HS-5 (cell line): Measurements from ENCODE around the gene UTS2.
A peak's percentile ranks its signal among the peaks of the same experiment; 100 is the strongest.

ENCODE experiments used
- DNase-seq: peaks from one replicate; pipeline ENCODE4 v3.0.0-alpha.2; 2012; ENCODE audit warnings: low read depth

Gene UTS2

DNA sequence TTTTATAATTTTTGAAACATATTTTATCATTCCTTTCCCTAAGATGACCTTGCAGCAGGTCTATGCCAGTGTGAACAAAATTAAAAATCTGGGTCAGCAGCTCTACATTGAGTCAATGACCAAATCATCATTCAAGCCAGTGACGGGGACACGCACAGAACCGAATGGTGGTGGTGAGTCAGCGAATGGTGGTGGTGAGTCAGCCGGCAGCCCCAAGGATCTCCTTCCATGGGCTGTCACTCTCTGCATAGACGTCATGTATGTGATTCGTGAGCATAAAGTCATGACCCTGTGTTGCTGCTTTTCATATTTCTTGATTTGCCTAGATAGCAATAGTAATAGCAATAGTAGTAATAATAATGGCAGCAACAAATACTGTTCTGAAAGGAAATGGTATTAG, 42.5 kb downstream of the UTS2 start:
- peak; percentile 77 for DNase-seq

- DNase-seq: no peak
Observed at GRCh38 chr1:7809742-7810141, 43.1 kb downstream of the UTS2 start.

DNA sequence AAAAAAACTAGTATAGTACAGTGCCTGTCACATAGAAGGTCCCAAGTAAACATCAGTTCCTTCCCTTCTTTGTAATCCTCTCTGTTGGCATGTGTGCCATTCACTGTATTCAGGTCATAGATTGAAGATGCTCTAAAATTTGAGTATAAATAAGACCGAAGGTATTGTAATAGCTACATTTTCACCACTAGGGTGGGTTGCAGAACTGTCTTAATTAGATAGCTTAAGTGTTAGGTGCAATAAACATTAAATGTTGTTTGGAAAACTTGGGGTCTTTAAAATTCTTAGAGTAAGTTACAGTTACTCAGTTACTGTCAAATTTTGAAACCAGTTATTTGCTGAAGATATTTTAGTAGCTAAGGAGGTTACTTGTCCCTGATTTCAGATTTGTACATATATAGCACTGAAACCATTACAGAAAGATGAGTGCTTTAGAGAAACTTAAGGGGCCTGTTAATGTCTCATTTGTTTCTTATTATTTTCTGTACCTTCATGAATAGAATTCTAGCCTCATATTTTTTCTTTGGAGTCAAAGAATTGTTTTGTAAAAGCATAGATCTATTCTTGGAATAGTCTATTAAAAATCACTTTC, 44.5 kb downstream of the UTS2 start:
- no peak for DNase-seq

DNA sequence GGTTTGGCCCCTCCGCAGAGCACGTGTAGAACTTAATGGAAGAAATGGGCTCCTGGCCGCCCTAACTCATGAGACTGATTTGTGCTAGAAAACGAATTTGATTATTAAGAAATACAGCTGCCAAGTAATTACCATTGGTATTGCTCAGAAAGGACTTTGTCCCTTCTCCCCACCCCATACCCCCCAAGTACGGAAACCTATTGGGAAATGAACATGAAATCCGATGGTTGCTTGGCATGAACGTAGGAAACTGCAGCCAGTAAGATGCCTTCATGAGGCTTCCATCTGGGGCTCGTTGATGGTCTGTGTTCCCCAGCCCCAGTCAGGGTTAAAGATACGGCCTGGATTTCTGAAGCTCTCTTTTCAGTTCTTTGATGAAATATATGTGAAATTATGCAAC, 47.4 kb downstream of the UTS2 start:
- DNase-seq: no peak
